ENCODE results near the gene FBLN2.

Gene FBLN2

DNA sequence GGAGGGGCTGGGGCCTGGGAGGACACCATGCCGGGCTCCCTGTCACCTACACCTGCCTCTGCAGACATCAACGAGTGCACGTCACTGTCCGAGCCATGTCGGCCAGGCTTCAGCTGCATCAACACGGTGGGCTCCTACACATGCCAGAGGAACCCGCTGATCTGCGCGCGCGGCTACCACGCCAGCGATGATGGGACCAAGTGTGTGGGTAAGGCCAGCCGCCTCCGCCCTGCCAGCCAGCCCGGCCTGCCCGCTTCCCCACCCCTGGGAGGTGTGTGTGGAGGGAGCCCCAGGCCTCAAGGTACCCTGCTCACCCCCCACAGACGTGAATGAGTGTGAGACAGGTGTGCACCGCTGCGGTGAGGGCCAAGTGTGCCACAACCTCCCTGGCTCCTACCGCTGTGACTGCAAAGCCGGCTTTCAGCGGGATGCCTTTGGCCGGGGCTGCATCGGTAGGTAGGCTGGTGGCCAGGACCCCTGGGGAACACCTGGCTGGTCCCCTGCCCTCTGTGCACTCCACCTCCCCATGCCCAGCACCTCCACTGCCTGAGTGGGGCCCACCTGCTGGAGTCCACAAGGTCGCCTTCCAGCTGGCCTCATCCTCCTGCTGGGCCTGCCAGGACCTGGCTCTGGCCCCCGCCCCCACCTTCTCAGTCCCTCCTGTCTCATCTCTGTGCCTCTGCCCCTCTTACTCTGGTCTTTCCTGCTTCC lies 80.1 kb downstream of the FBLN2 start:
- TF ChIP-seq, protein P1, sequence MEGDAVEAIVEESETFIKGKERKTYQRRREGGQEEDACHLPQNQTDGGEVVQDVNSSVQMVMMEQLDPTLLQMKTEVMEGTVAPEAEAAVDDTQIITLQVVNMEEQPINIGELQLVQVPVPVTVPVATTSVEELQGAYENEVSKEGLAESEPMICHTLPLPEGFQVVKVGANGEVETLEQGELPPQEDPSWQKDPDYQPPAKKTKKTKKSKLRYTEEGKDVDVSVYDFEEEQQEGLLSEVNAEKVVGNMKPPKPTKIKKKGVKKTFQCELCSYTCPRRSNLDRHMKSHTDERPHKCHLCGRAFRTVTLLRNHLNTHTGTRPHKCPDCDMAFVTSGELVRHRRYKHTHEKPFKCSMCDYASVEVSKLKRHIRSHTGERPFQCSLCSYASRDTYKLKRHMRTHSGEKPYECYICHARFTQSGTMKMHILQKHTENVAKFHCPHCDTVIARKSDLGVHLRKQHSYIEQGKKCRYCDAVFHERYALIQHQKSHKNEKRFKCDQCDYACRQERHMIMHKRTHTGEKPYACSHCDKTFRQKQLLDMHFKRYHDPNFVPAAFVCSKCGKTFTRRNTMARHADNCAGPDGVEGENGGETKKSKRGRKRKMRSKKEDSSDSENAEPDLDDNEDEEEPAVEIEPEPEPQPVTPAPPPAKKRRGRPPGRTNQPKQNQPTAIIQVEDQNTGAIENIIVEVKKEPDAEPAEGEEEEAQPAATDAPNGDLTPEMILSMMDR (conservative IDR thresholded peaks at IDR 0.05), result no peak
- no peak for TF ChIP-seq ZFX (IDR thresholded peaks at IDR 0.05)
- H3K27ac ChIP-seq, result no peak overlapping the region

DNA sequence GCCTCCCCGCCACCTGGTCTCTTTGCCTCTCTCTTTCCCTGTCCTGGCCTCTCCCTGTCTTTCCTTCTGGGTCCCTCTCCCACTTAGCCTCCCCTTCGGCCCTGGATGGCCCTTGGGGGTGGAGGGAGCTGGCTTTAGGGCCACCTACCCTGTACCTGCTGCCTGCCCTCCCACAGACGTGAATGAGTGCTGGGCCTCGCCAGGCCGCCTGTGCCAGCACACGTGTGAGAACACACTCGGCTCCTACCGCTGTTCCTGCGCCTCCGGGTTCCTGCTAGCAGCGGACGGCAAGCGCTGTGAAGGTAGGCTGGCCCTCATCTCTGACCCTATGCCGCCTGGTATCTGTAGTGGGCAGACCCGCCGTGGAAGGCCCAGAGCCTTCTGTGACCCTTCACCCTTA lies 80.7 kb downstream of the FBLN2 start:
- no peak overlapping the region for H3K27ac ChIP-seq
- TF ChIP-seq, protein P1 (conservative IDR thresholded peaks at IDR 0.05), result no peak
- TF ChIP-seq ZFX (IDR thresholded peaks at IDR 0.05), result no peak

DNA sequence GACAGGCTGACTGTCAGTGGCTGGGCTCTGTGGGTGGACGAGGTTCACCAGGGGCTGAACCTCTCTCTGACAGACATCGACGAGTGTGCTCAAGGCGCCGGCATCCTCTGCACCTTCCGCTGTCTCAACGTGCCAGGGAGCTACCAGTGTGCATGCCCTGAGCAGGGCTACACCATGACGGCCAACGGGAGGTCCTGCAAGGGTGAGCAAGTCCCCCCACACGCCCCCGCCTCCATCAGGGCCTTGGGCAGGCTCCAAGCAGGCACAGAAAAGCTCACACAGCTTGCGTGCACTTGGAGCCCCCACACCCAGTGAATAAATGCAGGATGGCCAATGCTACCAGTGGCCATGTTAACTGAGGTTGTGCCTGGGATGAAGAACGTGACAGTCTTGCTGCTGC lies 82.3 kb downstream of the FBLN2 start:
- no peak for TF ChIP-seq ZFX (IDR thresholded peaks at IDR 0.05)
- TF ChIP-seq, protein P1 (conservative IDR thresholded peaks at IDR 0.05), result no peak
- no peak overlapping the region for H3K27ac ChIP-seq

DNA sequence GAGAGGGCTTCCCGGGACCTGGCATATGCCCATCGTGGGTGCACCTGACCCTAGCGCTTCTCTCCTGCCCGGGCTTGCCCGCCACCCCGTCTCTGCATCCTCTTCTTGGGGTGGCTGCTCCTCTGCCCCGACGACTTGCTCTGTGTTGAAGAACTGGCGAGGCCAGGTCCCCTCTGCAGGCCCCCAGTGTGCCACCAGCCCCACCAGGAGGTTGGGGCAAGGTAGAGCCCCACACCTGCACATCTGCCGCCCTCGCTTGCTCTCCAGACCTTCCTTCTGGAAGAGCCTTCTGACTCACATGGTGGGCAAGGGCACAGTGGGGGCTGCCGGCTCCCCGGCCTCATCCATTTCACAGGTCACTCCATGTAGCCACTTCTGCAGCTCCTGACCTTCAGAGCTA lies 84.3 kb downstream of the FBLN2 start:
- H3K27ac ChIP-seq, result no peak overlapping the region
- TF ChIP-seq ZFX (IDR thresholded peaks at IDR 0.05), result no peak
- TF ChIP-seq, protein P1 (conservative IDR thresholded peaks at IDR 0.05), result no peak

DNA sequence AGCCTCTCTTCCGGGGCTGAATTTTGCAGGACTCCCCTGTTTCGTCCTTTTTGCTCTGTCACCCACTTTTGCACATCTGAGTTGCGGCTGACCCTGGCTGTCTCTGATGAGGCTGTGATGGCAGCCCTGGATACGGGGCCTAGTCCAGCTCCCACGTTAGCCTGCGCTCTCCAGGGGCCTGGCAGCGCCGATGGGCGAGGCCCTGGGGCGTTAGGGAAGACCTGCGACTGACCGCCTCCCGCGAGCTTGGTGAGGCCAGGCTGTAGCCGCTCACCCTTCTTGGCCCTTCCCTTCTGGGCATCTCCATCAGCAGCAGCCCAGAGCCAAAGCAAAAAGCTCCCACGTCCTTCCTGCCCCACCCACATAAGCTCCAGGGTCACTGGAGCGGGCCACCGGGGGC lies 85.2 kb downstream of the FBLN2 start:
- H3K27ac ChIP-seq, result no peak overlapping the region
- TF ChIP-seq, protein P1 (conservative IDR thresholded peaks at IDR 0.05), result no peak
- TF ChIP-seq ZFX (IDR thresholded peaks at IDR 0.05), result no peak

DNA sequence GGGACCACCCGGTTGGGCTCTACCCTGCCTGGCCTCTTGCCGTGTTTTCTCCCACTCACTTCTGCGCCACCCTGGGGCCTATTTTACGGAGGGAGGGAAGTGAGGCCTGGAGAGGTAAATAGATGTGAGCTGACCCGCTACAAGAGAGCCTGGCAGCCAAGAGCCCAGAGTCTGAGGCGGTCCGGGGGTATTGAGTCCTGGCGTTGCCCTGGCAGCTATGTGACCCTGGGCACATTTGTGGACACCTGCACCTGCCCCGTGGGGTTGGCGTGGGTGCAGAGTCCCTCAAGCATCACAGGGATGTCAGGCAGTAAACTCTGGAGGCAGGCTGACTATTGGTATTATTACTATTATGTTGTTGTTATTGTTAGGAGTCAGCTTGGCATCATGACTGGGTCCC lies 85.7 kb downstream of the FBLN2 start:
- no peak for TF ChIP-seq ZFX (IDR thresholded peaks at IDR 0.05)
- TF ChIP-seq, protein P1 (conservative IDR thresholded peaks at IDR 0.05), result no peak

DNA sequence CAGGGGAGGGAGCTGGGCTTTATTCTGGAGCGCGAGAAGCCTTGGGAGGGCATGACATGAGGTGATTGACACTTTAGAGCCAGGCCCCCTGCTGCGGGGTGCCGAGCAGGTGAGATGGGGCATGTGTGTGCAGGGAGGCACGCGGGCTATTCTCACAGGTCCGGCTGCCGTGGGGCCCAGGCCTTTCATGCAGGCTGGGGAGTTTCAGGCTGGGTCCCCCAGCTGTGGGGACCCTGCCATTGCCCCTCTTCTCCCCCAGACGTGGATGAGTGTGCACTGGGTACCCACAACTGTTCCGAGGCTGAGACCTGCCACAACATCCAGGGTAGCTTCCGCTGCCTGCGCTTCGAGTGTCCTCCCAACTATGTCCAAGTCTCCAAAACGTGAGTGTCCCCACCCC lies 87.3 kb downstream of the FBLN2 start:
- no peak overlapping the region for H3K27ac ChIP-seq
- no peak for TF ChIP-seq ZFX (IDR thresholded peaks at IDR 0.05)
- TF ChIP-seq, protein P1 (conservative IDR thresholded peaks at IDR 0.05), result no peak

More for the DNA sequence above, 85.7 kb downstream of the FBLN2 start:
- no peak overlapping the region for H3K27ac ChIP-seq
